Erythroblast (primary cell): Measurements from ENCODE around the gene UBE2Q2.

ENCODE experiments used
- GATA1 ChIP-seq: IDR thresholded peaks from 2 replicates; pipeline ENCODE4 v1.6.1; 2011; ENCODE audit warnings: low read depth, mild to moderate bottlenecking, control low read depth, low read length, moderate library complexity
- POLR2A ChIP-seq: IDR thresholded peaks from 2 replicates; pipeline ENCODE4 v1.6.1; 2011; ENCODE audit warnings: mild to moderate bottlenecking, low read length

- TF ChIP-seq POLR2A (peak; percentile 92), GATA1 (no peak)
Observed at GRCh38 chr15:75903331-75904239, 60.3 kb downstream of the UBE2Q2 start, which contains the start of gene FBXO22.
